Activated CD4-positive, alpha-beta T cell treated with anti-CD3 and anti-CD28 coated beads, Interleukin-2, Interleukin-6, amounts not matched to agents 100 ng/mL and 50 ng/mL, durations not matched to agents 16 hours and 8 hours (primary cell): ENCODE measurements around the gene GPN3.
"Not testable (repeated sequence)": the region's sequence is repeated elsewhere in the genome, so short reads cannot be mapped to it uniquely, and the experiment has no call there.

Experiments
- DNase-seq: peaks from one replicate; pipeline ENCODE4 v3.0.0-alpha.2; 2020

GPN3 gene

DNA sequence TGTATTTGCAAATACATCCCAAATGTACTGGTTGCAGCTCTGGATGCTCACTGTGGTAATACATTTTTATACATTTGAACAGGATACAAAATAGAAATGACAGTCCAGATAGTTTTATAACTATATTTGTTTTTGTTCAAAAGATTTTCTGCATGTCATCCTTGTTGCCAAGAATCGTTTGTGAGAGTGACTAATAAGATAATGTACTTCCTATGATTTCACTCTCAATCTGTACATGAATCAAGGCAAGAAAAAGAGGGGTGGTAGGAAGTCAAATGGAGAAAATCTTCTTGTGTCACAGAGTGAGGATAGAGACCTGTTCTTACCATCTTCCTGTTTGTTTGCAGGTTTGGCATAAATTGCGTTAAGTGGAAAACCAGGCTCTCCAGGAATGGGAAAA, 31.8 kb downstream of the GPN3 start:
- DNase-seq, result no peak

DNA sequence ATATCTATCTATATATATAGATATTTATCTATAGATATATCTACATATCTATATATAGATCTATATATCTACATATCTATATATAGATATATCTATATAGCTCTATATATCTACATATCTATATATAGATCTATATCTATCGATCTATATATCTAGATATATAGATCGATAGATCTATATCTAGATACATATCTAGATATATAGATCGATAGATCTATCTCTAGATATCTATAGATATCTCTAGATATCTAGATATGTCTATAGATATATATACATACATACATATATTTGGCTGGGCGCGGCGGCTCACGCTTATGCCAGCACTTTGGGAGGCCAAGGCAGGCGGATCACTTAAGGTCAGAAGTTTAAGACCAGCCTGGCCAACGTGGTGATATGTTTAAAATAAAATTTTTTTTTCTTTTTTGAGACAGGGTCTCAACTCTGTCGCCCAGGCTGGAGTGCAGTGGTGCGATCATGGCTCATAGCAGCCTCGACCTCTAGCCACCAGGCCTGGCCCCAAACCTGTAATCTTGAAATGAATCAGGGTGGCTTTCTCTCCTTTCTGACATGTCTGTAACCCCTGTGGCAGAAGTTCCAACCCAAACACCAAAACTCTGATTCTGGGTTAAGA, 36.0 kb downstream of the GPN3 start:
- DNase-seq, result peak; percentile 47

DNA sequence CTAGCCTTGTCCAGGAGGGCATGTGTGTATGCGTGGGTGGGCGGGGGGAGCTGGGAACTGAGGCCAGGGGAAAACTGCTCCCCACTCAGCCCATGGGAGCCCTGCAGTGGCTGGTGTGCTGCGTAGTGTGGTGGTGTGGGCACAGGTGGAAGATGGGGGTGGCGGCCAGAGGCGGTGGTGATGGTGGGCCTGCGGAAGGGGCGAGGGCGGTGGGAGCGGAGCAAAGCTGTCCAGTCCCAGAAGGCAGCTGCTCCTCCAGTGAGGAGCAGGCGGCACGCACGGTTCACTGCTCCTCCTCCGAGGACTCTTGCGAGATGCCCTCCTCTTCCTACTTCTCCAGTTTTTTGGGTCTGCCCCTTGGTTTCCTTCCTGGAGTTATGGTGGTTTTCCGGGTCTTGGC, 38.4 kb downstream of the GPN3 start:
- not testable (repeated sequence) for DNase-seq

DNA sequence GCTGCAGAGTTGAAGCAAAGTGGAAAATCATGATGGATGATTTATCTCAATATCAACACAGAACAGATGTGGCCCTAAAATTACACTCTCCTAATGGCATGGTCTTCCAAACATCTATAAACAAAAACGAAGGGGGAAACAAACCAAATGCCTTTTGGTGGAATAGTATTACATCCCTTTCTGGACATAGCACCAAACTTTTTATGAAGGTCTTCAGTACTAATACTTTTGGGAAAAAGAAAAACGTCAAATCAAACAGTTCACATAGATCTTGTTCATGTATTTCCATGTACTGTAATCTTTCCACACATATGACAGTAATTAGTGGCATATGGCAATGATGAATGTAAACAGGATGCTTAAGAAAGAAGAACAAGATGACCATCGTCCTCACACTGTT, 41.7 kb downstream of the GPN3 start:
- no peak for DNase-seq

DNA sequence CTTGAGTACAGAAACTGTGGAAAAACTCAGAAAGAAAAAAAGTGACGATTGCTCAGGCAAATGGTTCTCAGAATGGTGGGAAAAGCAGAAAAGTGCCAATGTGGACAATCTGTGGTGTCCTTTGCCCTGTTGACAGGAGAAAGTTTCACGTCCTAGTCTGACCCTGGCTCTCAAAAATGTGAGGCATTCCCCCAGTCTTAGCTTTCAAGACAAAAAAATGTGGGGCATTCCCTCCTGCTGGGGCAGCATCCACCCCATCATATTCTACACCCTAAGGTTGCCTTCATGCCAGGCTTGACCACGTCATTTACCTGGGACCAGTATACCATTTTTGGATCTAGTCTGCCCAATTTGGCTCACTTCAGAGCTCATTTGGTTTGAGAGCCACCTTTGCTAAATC, 43.8 kb downstream of the GPN3 start:
- DNase-seq, result no peak

DNA sequence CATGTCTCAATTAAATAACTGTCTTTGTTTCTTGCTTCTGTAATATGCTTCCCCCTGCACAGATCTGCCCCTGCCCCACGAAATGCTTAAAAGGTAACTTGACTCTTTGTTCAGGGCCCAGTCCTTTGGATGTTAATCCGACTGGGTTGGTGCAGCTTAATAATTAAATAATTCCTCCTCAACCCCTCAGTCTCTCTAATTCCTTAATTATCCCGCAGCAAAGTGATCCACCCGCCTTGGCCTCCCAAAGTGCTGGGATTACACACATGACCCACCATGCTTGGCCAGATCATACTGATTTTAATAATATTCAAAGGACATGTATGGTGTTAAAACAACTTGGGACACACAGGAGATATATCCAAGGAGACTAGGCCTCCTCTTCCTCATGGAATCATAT, 46.4 kb downstream of the GPN3 start:
- no peak for DNase-seq

DNA sequence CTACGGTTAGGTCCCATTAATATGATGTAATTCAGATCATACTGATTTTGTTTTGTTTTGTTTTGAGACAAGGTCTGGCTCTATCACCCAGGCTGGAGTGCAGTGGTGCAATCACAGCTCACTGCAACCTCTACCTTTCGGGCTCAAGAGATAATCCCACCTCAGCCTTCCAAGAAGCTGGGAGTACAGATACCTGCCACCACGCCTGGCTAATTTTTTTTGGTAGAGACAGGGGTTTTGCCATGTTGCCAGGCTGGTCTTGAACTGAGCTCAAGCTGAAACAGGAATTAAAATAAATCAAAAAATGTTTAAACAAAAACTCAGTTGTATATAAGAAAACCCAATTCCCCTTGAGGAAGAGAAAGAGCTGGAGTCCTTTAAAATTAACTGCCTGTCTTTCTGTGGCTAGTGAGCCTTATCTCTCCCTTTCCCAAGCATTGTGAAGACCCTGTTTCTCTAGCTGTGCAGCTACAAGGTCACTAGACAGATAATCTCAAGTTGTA, 46.8 kb downstream of the GPN3 start:
- DNase-seq, result no peak

DNA sequence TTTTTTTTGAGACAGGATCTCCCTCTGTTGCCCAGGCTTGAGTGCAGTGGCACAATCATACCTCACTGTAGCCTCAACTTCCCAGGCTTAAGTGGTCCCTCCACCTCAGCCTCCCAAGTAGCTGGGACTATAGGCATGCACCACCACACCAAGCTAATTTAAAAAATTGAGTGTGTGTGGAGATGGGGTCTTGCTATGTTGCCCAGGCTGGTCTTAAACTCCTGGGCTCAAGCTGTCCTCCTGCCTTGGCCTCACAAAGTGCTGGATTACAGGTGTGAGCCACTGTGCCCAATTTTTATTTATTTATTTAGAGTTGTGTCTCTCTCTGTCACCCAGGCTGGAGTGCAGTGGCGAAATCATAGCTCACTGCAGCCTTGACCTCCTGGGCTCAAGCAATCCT, 47.4 kb downstream of the GPN3 start:
- DNase-seq, result not testable (repeated sequence)

DNA sequence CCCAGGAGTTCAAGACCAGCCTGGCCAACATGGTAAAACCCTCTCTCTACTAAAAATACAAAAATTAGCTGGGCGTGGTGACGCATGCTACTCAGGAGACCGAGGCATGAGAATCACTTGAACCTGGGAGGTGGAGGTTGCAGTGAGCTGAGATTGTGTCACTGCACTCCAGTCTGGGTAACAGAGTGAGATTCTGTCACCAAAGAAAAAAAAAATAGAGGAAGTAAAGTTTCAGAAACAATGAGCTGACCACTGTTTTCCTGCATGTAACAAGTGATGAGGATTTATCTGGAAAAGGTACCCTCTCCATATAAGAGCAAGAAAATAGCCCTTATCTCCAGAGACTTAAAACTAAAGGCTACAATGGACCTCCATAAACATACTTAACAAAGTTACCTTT, 50.9 kb downstream of the GPN3 start:
- not testable (repeated sequence) for DNase-seq

DNA sequence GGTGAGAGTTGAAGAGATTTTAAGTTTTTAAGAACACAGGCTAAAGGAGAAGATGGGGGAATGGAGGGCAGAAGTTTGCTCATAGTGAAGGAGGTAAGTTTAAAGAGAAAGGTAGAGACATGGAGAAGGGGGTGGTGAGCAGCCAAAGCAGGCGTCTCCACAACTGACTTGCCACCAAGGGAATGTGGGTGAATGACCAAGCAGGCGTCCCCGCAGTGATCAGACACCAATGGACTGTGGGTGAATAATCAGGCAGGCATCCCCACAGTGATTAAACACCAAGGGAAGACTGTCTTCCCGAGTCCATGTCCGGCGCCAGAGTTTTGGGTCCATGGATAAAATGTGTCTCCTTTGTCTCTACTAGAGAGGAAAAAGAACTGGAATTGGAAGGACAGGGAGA, 58.0 kb downstream of the GPN3 start:
- DNase-seq, result not testable (repeated sequence)

DNA sequence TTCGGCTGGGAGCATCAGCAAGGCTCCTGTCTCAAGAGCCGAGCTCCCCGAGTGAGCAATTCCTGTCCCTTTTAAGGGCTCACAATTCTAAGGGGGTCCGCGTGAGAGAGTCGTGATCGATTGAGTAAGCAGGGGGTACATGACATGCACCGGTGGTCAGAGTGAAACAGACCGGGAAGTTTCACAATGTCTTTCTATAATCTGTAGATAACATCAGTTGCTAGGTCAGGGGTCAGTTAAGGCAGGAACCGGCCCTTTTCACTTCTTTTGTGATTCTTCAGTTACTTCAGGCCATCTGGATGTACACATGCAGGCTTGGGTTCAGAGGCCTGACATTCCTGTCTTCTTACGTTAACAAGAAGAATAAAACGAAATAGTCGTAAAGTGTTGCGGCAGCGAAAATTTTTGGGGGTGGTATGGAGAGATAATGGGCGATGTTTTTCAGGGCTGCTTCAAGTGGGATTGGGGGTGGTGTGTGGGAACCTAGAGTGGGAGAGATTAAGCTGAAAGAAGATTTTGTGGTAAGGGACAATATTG, 62.9 kb downstream of the GPN3 start:
- DNase-seq, result not testable (repeated sequence)

DNA sequence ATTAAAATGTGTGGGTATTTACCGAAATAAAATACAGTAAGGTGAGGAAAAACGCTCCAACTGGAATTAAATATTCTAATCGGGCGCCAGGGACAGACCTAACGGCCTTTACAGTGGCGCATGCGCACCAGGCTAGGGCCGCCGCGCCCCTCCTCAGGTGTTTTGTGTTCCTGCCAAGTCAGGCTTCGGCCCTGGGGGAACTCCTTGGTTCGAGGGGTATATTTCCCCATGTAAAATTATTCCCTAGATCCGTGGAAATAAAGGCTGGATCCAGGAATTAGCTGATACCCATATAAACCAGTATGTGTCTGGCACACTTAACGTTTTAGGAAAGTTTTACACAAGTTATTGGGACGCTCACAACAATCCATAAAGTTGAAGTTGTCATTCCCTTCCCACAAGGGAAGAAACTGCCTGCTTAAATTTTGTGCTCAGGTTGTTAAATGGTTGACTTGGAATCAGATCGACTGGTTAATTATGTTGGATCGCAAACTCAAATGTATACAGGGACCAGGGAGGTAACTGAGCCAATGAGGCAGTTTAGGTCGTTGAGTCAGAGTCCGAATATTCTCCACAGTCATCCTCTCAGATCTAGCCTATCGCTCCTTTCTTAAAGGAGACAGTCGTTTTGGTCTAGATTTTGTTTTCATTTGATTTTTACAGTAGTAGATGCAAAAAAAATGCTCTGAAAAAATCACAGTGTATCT, 63.9 kb downstream of the GPN3 start:
- DNase-seq, result peak; percentile 87

DNA sequence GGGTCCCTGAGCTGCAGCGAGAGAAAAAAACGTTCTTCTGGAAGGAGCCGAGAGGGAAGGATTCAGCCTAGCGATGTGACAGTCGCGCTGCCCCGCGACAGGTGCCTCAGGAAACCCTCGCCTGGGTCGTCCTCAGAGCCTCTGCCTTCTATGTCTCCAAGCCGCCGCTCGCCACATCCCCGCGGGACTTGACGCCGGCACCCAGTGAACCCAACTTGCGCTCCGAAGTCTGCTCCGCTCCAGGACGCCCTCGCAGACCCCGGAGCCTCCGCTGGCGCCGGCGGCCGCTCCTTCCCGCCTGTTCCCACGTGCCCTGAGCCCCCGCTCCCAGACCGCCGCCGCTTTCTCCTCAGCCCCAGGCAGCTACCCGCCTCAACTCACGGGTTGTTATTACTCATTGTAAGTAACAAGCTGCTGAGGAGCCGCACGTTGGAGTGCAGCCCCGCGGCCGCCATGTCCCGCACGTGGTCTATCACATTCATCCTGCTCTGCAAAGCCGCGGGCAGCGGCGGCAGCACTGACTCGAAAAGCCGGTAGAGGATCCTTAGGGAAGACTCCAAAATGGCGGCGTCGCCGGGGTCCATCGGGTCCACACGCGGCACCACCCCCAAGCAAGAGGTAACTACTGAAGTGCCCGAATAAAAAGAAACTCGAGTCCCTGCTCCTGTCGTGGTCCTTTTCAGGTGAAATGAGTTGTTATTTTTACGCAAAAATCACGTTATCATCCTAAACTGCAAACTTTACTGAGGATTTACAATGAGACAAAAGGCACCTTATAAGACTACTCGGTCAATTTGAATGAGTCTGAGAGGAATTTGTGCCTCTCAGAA, 64.7 kb downstream of the GPN3 start, which contains the start of gene ANAPC7:
Gene ANAPC7, minus strand, starts transcription at position 563 of the 830 bp plus-strand sequence. Its CDS starts 81 bp downstream, at position 482.
- peak; percentile 94 for DNase-seq
